HEK293T (cell line): ENCODE measurements around the gene JOSD2.

Source experiments
- NFRKB ChIP-seq: fragments of 450-650 bp; IDR thresholded peaks from 2 replicates; pipeline ENCODE4 v1.6.1; 2016; ENCODE audit warnings: mild to moderate bottlenecking, moderate library complexity
- SP1 ChIP-seq: fragments of 450-650 bp; IDR thresholded peaks from 2 replicates; pipeline ENCODE4 v1.6.1; 2017

DNA sequence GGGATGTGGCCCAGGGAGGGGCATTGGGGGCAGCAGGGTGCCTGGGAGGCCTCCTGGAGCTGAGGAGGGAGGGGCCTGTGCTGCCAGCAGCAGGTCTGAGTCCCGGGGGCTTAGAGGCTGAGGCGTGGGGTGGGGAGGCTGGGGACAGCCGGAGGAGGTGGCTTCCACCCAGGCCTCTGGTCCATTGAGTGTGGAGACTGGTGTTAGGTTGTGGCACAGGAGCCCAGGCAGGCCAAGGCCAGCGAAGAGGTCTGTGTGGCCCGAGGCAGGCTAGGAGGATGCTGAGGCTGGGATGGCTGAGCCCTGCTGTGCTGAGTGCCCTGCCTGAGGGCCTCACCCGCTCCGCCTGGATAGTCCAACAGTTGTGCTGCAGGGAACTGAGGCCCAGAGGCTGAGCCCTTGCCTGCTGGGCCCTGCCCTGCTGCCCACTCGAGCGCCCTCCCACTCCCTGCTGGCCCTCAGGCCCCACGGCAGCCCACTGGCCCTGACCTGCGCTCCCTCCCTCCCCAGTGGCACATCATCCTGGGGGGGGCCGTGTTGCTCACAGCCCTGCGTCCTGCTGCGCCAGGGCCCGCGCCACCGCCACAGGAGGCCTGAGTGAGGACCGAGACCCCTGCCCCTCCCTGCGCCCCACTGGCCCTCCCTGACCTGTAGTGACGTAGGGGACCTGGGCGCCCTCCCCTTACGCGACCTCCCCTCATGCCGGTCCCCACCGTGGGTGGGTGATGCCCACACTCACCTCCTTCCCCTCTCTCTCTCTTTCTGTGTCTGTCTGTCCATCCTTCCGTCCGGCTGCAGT lies 29.4 kb downstream of the JOSD2 start:
- no peak for TF ChIP-seq NFRKB
- TF ChIP-seq SP1 = no peak
